SK-N-DZ (cell line): ENCODE measurements around the gene DAAM2.

Experiments
- DNase-seq: peaks from one replicate; pipeline ENCODE4 v3.0.0-alpha.2; 2015; ENCODE audit warnings: low spot score

DAAM2 gene

DNA sequence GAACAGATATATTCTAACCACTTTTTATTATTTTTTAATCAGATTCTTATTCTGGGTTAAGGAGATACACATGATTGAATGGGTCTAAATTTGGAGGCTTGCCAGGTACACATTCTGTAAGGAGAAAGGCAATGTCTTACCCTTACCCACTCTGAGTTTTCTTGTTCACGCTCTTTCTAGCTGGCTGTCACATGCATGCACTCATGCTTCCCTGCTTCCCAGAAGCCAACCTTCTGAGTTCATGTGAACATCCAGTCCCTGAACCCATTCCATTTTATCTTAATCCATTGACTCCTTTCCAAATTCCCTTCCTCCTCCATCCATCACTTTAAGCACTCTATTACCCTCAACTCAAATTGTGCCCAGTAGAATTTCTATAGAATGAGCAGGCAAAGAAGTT lies 159.5 kb downstream of the DAAM2 start:
- DNase-seq = no peak

DNA sequence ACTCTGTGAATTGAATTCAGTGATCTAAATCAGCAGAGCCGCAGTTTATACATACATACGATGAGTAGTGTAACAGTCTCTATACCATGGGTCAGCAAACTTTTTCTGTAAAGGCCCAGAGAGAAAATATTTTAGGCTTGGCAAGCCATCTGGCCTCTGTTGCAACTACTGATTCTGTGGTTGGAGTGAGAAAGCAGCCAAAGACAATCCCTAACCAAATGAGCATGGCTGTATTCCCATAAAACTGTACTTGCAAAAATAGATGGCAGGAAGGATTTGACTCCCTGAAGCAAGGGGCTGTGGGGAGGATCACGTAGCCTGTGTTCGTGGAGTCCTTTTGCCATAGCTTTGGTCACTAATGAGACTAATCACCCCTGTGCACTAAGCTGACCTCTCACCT lies 160.0 kb downstream of the DAAM2 start:
- DNase-seq = no peak

DNA sequence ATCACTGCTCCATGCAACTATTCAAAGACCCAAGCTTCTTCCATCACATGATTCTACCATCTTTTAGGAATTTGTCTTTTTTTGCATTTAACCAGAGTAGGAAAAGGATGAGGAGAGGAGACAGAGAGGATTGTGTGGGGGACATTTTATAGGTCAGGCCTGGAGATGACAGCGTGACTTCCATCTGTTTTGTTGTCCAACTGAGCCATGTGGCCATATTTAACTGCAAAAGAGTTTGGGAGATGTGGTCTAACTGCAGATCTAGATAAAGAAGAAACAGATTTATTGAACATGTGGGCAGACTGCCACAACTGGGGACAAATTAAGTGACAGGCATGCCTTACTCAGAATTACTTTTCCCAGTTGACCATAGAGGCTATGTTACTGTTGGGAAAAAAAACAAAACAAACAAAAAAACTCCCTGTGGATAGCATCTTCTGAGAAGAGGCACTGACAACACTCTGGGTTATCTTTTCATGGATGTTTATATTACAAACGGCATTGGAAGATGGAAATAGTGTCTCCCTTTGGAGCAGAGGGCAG lies 161.0 kb downstream of the DAAM2 start:
- DNase-seq = no peak
